IMR-90 (cell line): Measurements from ENCODE around the gene ANGPT4.

ENCODE experiments used
- POLR2A ChIP-seq: IDR thresholded peaks from 2 replicates; pipeline ENCODE4 v1.6.1; 2012; ENCODE audit warnings: mild to moderate bottlenecking, low read depth, low read length
- RFX5 ChIP-seq: IDR thresholded peaks from 2 replicates; pipeline ENCODE4 v1.8.0; 2012; ENCODE audit warnings: low read depth, mild to moderate bottlenecking, low read length, moderate library complexity
- TF ChIP-seq, protein P1 (sequence below): conservative IDR thresholded peaks from 2 replicates; pipeline ENCODE4 v1.5.1; 2012; ENCODE audit warnings: mild to moderate bottlenecking, low read depth, low read length, improper control_type of control experiment

- TF ChIP-seq, protein P1, sequence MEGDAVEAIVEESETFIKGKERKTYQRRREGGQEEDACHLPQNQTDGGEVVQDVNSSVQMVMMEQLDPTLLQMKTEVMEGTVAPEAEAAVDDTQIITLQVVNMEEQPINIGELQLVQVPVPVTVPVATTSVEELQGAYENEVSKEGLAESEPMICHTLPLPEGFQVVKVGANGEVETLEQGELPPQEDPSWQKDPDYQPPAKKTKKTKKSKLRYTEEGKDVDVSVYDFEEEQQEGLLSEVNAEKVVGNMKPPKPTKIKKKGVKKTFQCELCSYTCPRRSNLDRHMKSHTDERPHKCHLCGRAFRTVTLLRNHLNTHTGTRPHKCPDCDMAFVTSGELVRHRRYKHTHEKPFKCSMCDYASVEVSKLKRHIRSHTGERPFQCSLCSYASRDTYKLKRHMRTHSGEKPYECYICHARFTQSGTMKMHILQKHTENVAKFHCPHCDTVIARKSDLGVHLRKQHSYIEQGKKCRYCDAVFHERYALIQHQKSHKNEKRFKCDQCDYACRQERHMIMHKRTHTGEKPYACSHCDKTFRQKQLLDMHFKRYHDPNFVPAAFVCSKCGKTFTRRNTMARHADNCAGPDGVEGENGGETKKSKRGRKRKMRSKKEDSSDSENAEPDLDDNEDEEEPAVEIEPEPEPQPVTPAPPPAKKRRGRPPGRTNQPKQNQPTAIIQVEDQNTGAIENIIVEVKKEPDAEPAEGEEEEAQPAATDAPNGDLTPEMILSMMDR, result no peak
- TF ChIP-seq RFX5 (no peak), POLR2A (no peak)
These were observed 43.1 kb downstream of the ANGPT4 start for GRCh38 chr20:872855-873520.
